GM20000 (cell line): ENCODE measurements around the gene EEF1A2.

ENCODE experiments used
- DNase-seq: peaks from one replicate; pipeline ENCODE4 v3.0.0; 2012; ENCODE audit warnings: low spot score
- TF ChIP-seq, protein P1 (sequence below): IDR thresholded peaks from 2 replicates; pipeline ENCODE4 v1.5.1; 2012; ENCODE audit warnings: mild to moderate bottlenecking, control low read depth; ENCODE audit errors: extremely low read depth, missing control alignments

EEF1A2 gene

DNA sequence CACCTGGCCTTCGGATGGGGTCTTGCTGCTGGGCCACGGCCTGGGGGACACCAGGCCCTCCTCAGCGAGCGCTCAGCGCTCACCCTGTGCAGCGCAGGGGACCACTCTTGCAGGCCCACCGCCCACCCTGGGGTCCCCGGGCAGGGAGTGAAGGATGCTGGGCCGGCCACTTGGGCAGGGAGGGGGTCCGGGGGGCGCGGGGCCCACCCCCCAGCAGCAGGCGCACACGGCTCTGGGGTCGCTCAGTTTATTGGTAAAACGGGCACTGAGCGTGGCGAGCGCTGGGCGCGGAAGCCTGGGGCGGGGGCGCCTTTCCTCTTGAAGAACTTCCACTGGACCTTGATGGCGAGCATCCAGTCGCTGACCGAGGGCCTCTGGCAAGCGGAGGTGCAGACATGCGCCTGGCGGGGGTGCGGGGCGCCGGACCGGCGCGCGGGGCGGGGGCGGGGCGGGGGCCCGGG lies 11.1 kb downstream of the EEF1A2 start:
- TF ChIP-seq, protein P1, sequence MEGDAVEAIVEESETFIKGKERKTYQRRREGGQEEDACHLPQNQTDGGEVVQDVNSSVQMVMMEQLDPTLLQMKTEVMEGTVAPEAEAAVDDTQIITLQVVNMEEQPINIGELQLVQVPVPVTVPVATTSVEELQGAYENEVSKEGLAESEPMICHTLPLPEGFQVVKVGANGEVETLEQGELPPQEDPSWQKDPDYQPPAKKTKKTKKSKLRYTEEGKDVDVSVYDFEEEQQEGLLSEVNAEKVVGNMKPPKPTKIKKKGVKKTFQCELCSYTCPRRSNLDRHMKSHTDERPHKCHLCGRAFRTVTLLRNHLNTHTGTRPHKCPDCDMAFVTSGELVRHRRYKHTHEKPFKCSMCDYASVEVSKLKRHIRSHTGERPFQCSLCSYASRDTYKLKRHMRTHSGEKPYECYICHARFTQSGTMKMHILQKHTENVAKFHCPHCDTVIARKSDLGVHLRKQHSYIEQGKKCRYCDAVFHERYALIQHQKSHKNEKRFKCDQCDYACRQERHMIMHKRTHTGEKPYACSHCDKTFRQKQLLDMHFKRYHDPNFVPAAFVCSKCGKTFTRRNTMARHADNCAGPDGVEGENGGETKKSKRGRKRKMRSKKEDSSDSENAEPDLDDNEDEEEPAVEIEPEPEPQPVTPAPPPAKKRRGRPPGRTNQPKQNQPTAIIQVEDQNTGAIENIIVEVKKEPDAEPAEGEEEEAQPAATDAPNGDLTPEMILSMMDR, result no peak
- no peak for DNase-seq

GRCh38 chr20:63487116-63487764 lies 11.6 kb downstream of the EEF1A2 start:
- DNase-seq, result no peak
- TF ChIP-seq, protein P1, result no peak

- no peak for DNase-seq
- TF ChIP-seq, protein P1, result no peak
These were observed 12.5 kb downstream of the EEF1A2 start for GRCh38 chr20:63486300-63486855.

DNA sequence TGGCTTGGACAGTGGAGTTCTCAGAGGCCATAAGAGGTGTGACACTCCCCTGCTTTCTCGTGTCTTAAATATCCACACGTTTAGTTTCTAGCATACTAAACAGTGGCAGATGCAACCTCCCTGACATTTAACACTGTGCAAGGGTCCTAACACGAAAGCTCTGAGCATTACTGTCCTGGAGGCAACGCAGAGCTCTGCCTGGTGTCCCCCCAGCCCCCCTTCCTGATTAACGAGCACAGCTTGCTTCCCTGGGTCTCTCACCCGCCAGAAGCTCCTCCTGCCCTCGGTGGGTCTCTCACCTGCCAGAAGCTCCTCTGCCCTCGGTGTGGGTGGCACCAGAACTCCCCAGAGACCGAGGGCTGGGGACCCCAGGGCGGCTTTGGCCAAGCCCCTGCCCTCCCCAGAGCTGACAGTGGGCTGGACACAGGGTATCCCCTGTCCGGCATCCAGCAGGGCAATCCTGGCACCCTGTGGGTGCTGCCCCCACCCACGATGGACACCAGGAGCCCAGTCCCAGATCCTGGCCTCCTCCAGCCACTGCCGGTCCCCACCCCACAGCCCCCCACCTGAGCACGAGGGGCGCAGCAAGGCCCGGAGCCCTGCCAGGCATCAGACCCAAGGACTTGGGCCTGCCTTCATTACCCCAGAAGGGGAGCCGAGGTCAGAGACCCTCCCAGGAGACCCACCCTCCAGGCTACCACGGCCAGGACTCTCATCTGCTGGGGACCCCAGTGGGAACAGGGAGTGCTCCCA lies 14.1 kb downstream of the EEF1A2 start:
- DNase-seq, result no peak
- TF ChIP-seq, protein P1, result no peak

DNA sequence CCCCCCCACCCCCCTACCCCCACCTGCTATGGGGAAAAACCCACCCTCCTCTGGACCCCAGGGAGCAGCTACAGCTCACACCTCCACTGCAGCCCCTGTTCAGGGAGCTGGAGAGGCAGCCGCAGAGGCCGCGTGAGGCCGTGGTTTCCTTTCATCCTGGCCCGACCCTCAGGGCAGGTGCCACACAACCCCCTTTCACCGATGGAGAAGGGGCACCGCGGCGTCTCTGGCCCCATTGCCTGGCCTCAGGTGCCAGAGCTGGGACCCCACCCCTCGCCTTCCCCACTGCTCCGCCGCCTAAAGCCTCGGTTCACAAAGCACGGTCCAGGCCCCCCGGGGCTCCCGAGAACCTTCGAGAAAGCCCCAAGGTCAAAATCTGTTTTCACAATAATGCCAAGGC lies 14.6 kb downstream of the EEF1A2 start:
- TF ChIP-seq, protein P1, result no peak
- no peak for DNase-seq

GRCh38 chr20:63483834-63484233 lies 15.0 kb downstream of the EEF1A2 start:
- TF ChIP-seq, protein P1, result no peak
- DNase-seq, result no peak

DNA sequence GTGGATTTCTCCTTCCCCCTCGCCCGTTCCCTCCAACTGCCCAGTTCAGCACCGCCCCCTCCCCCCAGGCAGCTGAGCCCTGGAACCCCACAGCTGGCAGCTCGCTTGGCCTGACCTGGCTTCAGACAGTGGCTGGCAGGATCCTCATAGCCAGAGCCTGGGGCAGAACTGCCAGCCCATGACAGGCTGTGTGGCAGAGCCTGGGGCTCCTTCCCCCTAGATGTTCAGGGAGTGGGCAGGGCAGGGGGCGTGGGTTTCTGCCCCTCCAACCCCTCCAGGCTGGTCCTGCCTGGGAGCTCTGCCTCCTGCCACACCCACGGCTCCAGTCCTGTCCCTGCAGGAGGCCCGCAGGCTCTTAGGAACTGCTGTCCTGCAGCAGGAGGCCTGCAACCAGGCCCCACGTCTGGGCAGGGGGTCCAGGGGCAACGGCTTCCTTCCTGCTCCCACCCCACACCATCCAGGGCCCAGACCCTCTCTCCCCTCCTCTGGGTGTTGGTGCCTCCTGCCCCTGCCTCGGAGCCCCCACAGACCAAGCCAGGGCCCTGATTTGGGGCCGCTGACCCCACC lies 16.8 kb downstream of the EEF1A2 start:
- DNase-seq, result no peak
- TF ChIP-seq, protein P1, result no peak
